Measurements from ENCODE around the gene FSTL3. TPM values are rescaled to one million over a fixed set of nuclear protein-coding genes. Genes with fewer than 3 reads are reported as not detected.
"Not testable (repeated sequence)": the region's sequence is repeated elsewhere in the genome, so short reads cannot be mapped to it uniquely, and the experiment has no call there.

FSTL3 gene
- 1 to 10 TPM; 2.2 to 3.1 TPM for total RNA-seq

DNA sequence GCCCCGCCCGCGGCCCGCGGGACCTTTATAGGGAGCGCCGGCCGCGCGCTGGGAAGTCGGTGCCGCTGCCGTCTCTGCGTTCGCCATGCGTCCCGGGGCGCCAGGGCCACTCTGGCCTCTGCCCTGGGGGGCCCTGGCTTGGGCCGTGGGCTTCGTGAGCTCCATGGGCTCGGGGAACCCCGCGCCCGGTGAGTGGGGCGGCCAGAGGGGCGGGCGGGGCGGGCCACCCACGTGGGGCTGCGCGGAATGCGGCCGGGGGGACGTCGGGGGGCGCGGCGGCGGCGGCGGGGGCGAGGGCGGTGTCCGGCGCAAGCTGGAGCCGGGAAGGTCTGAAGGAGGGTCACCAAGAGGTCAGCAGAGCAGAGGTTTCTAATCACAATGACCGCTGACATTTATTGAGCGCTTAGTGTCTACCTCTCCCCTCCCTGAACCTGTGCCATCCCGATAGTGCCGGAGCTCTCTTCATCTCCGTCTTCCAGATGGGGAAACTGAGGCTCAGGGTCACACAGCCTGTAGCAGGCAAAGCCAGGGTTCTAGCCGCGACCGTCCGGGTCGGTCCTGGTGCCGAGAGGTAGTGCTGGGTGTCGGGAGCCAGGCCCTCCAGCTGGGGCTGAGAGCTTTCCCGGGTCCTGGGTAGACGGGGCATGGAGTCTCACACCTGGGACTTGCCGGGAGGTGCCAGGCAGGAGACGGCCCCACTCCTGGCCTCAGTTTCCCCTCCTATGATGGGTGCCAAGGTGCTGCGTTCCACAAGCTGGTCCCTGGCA is at the start of gene FSTL3:
Gene FSTL3, plus strand, starts transcription at position 54 of the 767 bp plus-strand sequence. Its CDS starts 32 bp downstream, at position 86.
- Mint-ChIP-seq H3K4me1 (peaks cover 2% of the 10 kb centered on the region), H3K27me3 (peaks cover 19% of the 10 kb centered on the region), H3K27ac (no peak within 1 kb of the TSS), H3K4me3 (no peak within 1 kb of the TSS), H3K36me3 (no peaks in the 10 kb centered on the region), H3K9me3 (ENCODE audit: low read depth) (no peaks in the 10 kb centered on the region)
- ATAC-seq (no peak), DNase-seq (no peak)
- CTCF ChIA-PET, result interaction anchor here (0.7 to 0.9 kb wide), 2 partner anchors 58 to 92 kb away, joined by 3 read pairs; no protein-coding TSS in a partner anchor

- DNase-seq; ATAC-seq; H3K27ac Mint-ChIP-seq; H3K4me3 Mint-ChIP-seq; H3K9me3 Mint-ChIP-seq (ENCODE audit: low read depth); H3K27me3 Mint-ChIP-seq; H3K4me1 Mint-ChIP-seq: not testable (repeated sequence)
- CTCF ChIA-PET, result interaction anchor here (0.7 to 1.2 kb wide), 2 partner anchors 10 to 42 kb away, joined by 3 read pairs; no protein-coding TSS in a partner anchor
- peaks cover 13% of the 10 kb centered on the region for H3K36me3 Mint-ChIP-seq
Observed at GRCh38 chr19:626566-626965, 49.6 kb upstream of the FSTL3 start.

GRCh38 chr19:628168-628567 is 48.0 kb upstream of the FSTL3 start:
- ATAC-seq (no peak), DNase-seq (no peak)
- H3K4me1 Mint-ChIP-seq, result peaks cover 16% of the 10 kb centered on the region
- no peak overlapping the region for H3K27ac Mint-ChIP-seq
- no peaks in the 10 kb centered on the region for H3K9me3 Mint-ChIP-seq (ENCODE audit: low read depth)
- no peak overlapping the region for H3K4me3 Mint-ChIP-seq
- H3K27me3 Mint-ChIP-seq, result no peaks in the 10 kb centered on the region
- H3K36me3 Mint-ChIP-seq, result peaks cover 14% of the 10 kb centered on the region
- CTCF ChIA-PET, result no interaction called here

GRCh38 chr19:629515-629914 is 46.7 kb upstream of the FSTL3 start:
- Mint-ChIP-seq H3K4me1 (peaks cover 21% of the 10 kb centered on the region), H3K36me3 (peaks cover 14% of the 10 kb centered on the region)
- CTCF ChIA-PET; H3K9me3 Mint-ChIP-seq (ENCODE audit: low read depth); H3K27ac Mint-ChIP-seq; H3K27me3 Mint-ChIP-seq; ATAC-seq; DNase-seq; H3K4me3 Mint-ChIP-seq: not testable (repeated sequence)

DNA sequence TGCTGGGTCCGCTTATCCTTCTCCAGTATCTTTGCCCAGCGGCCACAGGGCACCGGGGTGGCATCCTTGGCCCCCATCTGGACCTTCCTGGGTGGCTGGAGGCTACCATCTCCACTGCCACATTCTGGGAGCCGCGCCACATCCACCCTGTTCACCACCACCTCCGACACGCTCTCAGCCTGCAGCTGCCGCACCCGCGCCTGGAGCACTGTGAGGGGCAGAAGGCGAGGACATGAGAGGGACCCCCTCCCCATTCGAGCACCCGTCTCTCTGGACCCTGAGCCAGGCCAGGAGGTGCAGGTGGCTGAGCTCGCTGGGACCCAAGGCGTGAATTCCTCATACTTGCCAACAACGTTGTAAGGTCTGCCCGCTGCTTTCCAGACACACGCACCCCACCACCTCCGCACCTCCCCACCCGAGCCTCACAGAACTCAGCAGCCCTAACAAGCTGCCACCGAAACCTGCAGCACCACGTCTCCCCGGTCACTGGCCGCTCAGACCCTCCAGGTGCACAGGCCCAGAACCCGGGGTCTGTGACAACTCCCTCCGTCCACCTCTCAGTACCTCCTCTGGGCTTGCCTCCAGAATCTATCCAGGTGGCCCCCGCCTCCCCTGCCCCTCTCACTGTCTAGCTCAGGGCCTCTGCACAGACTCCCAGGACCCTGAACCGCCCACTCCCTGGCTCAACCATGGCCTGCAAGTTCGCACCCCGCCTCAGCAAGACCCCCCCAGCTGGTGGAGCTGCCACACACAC is 46.1 kb upstream of the FSTL3 start:
- Mint-ChIP-seq H3K27me3 (no peaks in the 10 kb centered on the region), H3K4me3 (no peak overlapping the region), H3K9me3 (ENCODE audit: low read depth) (no peaks in the 10 kb centered on the region), H3K36me3 (peaks cover 14% of the 10 kb centered on the region), H3K4me1 (peaks cover 21% of the 10 kb centered on the region), H3K27ac (no peak overlapping the region)
- DNase-seq (no peak), ATAC-seq (no peak)
- CTCF ChIA-PET, result interaction anchor here (1.2 kb wide), 2 partner anchors 33 to 46 kb away, joined by 3 to 4 read pairs; no protein-coding TSS in a partner anchor

DNA sequence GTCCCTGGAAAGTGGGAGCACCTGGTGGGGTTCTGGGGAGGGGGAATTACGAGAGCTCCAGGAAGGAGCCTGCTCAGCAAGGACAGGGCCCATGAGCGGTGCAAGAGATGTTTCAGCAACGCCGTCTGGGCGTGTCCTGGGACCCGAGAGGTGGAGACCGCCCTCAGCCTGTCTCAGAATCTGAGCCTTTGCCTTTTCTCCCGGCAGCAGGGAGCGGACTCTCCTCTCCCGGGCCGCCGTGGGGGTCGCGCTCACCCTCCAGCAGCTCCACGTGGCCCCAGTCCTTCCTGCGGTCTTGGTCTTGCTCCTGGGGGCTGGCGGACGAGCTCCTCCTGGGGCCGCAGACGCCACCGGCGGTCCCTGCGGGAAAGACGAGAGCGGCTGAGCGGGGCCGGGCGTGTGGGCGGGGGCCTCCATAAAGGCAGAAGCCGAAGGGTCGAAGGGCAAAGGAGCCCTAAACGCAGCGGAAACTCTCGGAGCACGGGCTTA is 43.6 kb upstream of the FSTL3 start:
- Mint-ChIP-seq H3K9me3 (ENCODE audit: low read depth) (no peaks in the 10 kb centered on the region), H3K27ac (peak overlapping the region; percentile 88), H3K27me3 (no peaks in the 10 kb centered on the region), H3K4me1 (peaks cover 21% of the 10 kb centered on the region), H3K36me3 (peaks cover 11% of the 10 kb centered on the region), H3K4me3 (peak overlapping the region; percentile 95)
- CTCF ChIA-PET, result interaction anchor here (1.5 kb wide), 1 partner anchor 48 kb away, joined by 4 read pairs; no protein-coding TSS in a partner anchor
- peak; percentile 69 for DNase-seq
- peak; percentile 60 for ATAC-seq

GRCh38 chr19:633068-633785 is 43.0 kb upstream of the FSTL3 start, which contains the start of gene POLRMT:
TSS of gene POLRMT (minus strand) at chr19:633537. CDS start at chr19:633512, 25 bp downstream.
- peaks cover 8% of the 10 kb centered on the region for H3K36me3 Mint-ChIP-seq

GRCh38 chr19:633786-634639 is 42.2 kb upstream of the FSTL3 start:
- Mint-ChIP-seq H3K27me3 (no peaks in the 10 kb centered on the region), H3K4me3 (peak overlapping the region; percentile 95), H3K36me3 (peaks cover 3% of the 10 kb centered on the region), H3K27ac (peak overlapping the region; percentile 76), H3K4me1 (peaks cover 19% of the 10 kb centered on the region), H3K9me3 (ENCODE audit: low read depth) (no peaks in the 10 kb centered on the region)
- ATAC-seq (no peak), DNase-seq (no peak)
- CTCF ChIA-PET, result interaction anchor here (0.5 to 1.5 kb wide), 6 partner anchors 32 to 611 kb away, joined by 3 to 4 read pairs (median 3); no protein-coding TSS in a partner anchor

More at GRCh38 chr19:633068-633785, 43.0 kb upstream of the FSTL3 start, which contains the start of gene POLRMT:
- Mint-ChIP-seq H3K4me3 (peak within 1 kb of the TSS; percentile 95), H3K27me3 (no peaks in the 10 kb centered on the region), H3K27ac (peak within 1 kb of the TSS; percentile 88), H3K4me1 (peaks cover 20% of the 10 kb centered on the region), H3K9me3 (ENCODE audit: low read depth) (no peaks in the 10 kb centered on the region)
- CTCF ChIA-PET, result interaction anchor here (0.5 to 1.5 kb wide), 6 partner anchors 32 to 611 kb away, joined by 3 to 4 read pairs (median 3); no protein-coding TSS in a partner anchor
- peak; percentile 98 for DNase-seq
- ATAC-seq, result peak; percentile 91

DNA sequence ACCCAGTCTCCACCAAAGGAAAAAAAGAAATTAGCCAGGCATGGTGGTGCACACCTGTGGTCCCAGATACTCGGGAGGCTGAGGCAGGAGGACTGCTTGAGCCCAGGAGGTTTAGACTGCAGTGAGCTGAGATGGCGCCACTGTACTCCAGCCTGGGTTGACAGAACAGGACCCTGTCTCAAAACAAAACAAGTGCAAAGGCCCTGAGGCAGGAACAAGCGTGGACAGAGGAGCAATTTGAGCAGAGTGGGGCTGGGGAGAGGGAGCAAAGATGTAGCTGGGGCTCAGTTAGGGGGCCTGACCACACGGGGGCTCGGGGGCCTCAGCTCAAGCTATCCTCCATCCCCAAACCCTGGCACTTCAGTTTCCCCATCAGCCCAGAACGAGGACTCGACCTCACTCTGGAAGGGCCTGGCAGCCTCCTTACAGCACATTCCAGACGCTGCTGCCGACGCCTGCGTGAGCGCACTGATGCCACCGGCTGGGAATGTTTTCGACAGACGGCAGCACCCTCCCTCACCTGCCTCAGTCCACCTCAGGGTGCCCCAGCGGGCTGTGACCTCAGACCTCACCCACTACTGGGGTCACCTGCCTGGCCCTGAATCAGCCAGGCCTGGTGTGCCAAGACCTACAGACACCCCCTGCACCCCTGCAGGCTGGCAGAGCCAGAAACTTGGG is 41.1 kb upstream of the FSTL3 start:
- CTCF ChIA-PET, result no interaction called here
- no peaks in the 10 kb centered on the region for H3K9me3 Mint-ChIP-seq (ENCODE audit: low read depth)
- peaks cover 21% of the 10 kb centered on the region for H3K4me1 Mint-ChIP-seq

DNA sequence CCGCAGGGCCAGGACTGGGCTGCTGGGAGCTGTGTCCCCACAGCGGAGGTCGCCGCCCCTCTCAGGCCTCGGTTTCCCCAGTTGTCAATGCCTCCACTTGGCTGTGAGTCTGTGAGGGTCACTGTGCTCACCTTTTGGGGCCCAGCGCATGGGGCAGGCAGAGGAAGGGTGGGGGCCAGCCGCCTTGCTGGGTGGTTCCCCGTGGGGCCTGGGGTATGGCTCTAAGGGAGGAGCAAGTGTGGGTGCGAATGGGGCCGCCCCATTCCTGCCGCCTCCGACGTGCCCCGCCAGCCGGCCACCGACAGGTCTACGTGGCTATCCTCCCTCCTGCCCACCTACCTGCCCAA is 37.3 kb upstream of the FSTL3 start:
- Mint-ChIP-seq H3K36me3 (no peaks in the 10 kb centered on the region), H3K27ac (no peak overlapping the region), H3K27me3 (peaks cover 3% of the 10 kb centered on the region), H3K9me3 (ENCODE audit: low read depth) (no peaks in the 10 kb centered on the region), H3K4me3 (peak overlapping the region; percentile 76), H3K4me1 (peaks cover 8% of the 10 kb centered on the region)
- DNase-seq (no peak), ATAC-seq (no peak)
- CTCF ChIA-PET, result no interaction called here

More for the DNA sequence above, 41.1 kb upstream of the FSTL3 start:
- H3K27me3 Mint-ChIP-seq, result peaks cover 3% of the 10 kb centered on the region
- H3K36me3 Mint-ChIP-seq, result peaks cover 1% of the 10 kb centered on the region
- H3K27ac Mint-ChIP-seq, result no peak overlapping the region
- H3K4me3 Mint-ChIP-seq, result no peak overlapping the region
- DNase-seq (no peak), ATAC-seq (no peak)

DNA sequence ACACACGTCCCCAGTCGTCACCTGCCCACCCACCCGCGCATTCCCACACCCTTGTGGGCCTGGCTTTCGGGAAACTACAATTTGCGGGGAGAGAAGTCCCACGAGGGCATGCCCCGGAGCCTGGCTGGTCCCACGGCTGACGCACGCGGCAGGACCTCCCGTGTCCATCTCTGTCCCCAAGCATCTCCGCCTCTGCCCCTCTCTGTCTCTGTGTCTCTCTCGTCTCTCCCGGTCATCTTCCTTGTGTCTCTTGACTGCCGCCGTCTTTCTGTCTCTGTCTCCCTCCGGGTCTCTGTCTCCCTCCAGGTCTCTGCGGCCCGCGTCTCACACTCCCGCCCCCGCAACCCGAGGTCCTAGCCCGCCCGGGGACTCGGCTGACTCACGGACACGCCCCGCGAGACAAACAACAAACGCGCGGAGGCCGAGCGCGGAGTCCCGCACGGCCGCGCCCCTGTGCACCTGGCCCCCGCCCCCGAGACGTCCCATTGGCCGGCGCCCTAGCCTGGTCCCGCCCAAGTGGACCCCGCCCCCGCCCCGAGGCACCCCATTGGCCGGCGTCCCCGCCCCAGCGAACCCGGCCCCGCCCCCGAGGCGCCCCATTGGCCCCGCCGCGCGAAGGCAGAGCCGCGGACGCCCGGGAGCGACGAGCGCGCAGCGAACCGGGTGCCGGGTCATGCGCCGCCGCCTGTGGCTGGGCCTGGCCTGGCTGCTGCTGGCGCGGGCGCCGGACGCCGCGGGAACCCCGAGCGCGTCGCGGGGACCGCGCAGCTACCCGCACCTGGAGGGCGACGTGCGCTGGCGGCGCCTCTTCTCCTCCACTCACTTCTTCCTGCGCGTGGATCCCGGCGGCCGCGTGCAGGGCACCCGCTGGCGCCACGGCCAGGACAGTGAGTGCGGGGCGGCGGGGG is 36.7 kb upstream of the FSTL3 start, which contains the start of gene FGF22:
Gene FGF22, plus strand, starts transcription at position 627 of the 908 bp plus-strand sequence. Its CDS starts 47 bp downstream, at position 674.
- Mint-ChIP-seq H3K9me3 (ENCODE audit: low read depth) (no peaks in the 10 kb centered on the region), H3K36me3 (no peaks in the 10 kb centered on the region), H3K4me1 (peaks cover 5% of the 10 kb centered on the region), H3K4me3 (peak within 1 kb of the TSS; percentile 76), H3K27me3 (peaks cover 3% of the 10 kb centered on the region), H3K27ac (no peak within 1 kb of the TSS)
- DNase-seq (peak; percentile 95), ATAC-seq (peak; percentile 97)
- CTCF ChIA-PET, result interaction anchor here (0.6 kb wide), 1 partner anchor 41 kb away, joined by 3 read pairs; no protein-coding TSS in a partner anchor
